Endothelial cell (in vitro differentiated cells): Measurements from ENCODE around the gene SLC9A1. TPM values are rescaled to one million over a fixed set of nuclear protein-coding genes. Genes with fewer than 3 reads are reported as not detected.

Source experiments
- DNase-seq: peaks from one replicate; pipeline ENCODE4 v3.0.0; 2021; ENCODE audit warnings: low spot score
- H3K27ac Mint-ChIP-seq: one replicate; pipeline ENCODE4 v1.8.0; 2021; ENCODE audit warnings: mixed read lengths, inconsistent platforms; ENCODE audit not compliant: unreplicated experiment
- H3K27me3 Mint-ChIP-seq: one replicate; pipeline ENCODE4 v1.8.0; 2021; ENCODE audit warnings: mild to moderate bottlenecking, moderate library complexity, mixed read lengths, inconsistent platforms; ENCODE audit not compliant: unreplicated experiment
- H3K36me3 Mint-ChIP-seq: one replicate; pipeline ENCODE4 v1.8.0; 2021; ENCODE audit warnings: mild to moderate bottlenecking, low read depth, mixed read lengths, inconsistent platforms; ENCODE audit not compliant: unreplicated experiment
- H3K4me1 Mint-ChIP-seq: one replicate; pipeline ENCODE4 v1.8.0; 2021; ENCODE audit warnings: mild to moderate bottlenecking, mixed read lengths, inconsistent platforms; ENCODE audit not compliant: unreplicated experiment
- H3K4me3 Mint-ChIP-seq: one replicate; pipeline ENCODE4 v1.8.0; 2021; ENCODE audit warnings: mild to moderate bottlenecking, mixed read lengths, inconsistent platforms; ENCODE audit not compliant: unreplicated experiment
- H3K9me3 Mint-ChIP-seq: one replicate; pipeline ENCODE4 v1.8.0; 2021; ENCODE audit warnings: mixed read lengths, inconsistent platforms; ENCODE audit not compliant: unreplicated experiment
- total RNA-seq: library from RNA; stranded (reverse); fragmentation: NEBNext Ultra II Directional; extraction: Animal tissue kit (Norgen Biotek cat#: 25700); gene quantifications from one replicate; pipeline ENCODE4 v1.2.1, GENCODE V29; 2021; ENCODE audit not compliant: unreplicated experiment
- TF ChIP-seq, protein P1 (sequence below): fragments of 200-600 bp; sonication (generic); IDR thresholded peaks from one replicate; pipeline ENCODE4 v1.5.0; 2021; ENCODE audit warnings: antibody characterized with exemption; ENCODE audit not compliant: unreplicated experiment

The SLC9A1 gene
- total RNA-seq, 1 donor from 2014 or later = 96.2 TPM

DNA sequence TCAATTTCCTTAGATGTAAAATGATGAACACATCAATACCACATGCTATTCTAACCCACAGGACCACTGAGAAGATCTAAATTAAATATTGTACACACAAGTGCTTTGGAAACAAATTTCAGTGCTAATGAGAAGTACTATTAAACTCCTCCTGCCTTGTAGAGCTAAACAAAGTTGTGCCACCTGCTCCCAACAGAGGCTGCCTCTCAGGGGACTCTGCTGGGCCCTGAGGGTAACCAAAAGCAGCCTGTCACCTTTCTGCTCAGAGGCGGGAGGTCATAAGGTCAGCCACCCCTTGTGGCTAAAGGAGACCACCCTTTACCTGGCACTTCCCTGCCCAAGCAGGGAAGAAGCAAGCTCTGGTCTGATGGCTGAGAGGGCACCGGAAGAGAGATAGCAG is 6.3 kb downstream of the SLC9A1 start:
- DNase-seq = no peak
- peak overlapping the region; percentile 4 for H3K4me3 Mint-ChIP-seq
- H3K4me1 Mint-ChIP-seq = peaks cover 55% of the 10 kb centered on the region
- TF ChIP-seq, protein P1, sequence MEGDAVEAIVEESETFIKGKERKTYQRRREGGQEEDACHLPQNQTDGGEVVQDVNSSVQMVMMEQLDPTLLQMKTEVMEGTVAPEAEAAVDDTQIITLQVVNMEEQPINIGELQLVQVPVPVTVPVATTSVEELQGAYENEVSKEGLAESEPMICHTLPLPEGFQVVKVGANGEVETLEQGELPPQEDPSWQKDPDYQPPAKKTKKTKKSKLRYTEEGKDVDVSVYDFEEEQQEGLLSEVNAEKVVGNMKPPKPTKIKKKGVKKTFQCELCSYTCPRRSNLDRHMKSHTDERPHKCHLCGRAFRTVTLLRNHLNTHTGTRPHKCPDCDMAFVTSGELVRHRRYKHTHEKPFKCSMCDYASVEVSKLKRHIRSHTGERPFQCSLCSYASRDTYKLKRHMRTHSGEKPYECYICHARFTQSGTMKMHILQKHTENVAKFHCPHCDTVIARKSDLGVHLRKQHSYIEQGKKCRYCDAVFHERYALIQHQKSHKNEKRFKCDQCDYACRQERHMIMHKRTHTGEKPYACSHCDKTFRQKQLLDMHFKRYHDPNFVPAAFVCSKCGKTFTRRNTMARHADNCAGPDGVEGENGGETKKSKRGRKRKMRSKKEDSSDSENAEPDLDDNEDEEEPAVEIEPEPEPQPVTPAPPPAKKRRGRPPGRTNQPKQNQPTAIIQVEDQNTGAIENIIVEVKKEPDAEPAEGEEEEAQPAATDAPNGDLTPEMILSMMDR = no peak
- peaks cover 2% of the 10 kb centered on the region for H3K27me3 Mint-ChIP-seq
- peaks cover 29% of the 10 kb centered on the region for H3K36me3 Mint-ChIP-seq
- H3K9me3 Mint-ChIP-seq = no peaks in the 10 kb centered on the region
- H3K27ac Mint-ChIP-seq = no peak overlapping the region

GRCh38 chr1:27147842-27148518 is 6.9 kb downstream of the SLC9A1 start:
- DNase-seq = no peak
- peaks cover 31% of the 10 kb centered on the region for H3K36me3 Mint-ChIP-seq
- no peak overlapping the region for H3K27ac Mint-ChIP-seq
- H3K27me3 Mint-ChIP-seq = peaks cover 3% of the 10 kb centered on the region
- TF ChIP-seq, protein P1 = no peak
- peak overlapping the region; percentile 4 for H3K4me3 Mint-ChIP-seq
- no peaks in the 10 kb centered on the region for H3K9me3 Mint-ChIP-seq
- peaks cover 54% of the 10 kb centered on the region for H3K4me1 Mint-ChIP-seq

DNA sequence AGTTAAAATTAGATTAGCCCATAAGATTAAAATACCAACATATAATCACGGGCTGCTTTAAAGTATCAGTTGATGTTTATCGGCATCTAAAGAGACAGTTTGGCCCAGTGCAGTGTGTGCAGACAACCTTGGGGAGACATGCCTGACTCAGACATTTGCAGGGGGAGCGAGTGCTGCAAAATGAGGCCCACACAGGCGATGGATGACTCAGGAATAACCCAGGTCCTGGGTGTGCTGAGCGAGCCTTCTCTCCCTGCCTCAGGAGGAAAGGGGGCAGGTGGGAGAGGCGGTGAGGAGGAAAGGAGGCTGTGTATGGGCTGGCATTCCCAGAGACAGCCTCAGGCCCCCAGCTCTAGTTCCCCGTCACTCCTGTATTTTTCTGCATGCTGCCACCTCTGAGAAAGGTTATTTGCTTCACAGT is 9.0 kb downstream of the SLC9A1 start:
- peaks cover 47% of the 10 kb centered on the region for H3K4me1 Mint-ChIP-seq
- H3K27me3 Mint-ChIP-seq = peaks cover 5% of the 10 kb centered on the region
- TF ChIP-seq, protein P1 = no peak
- no peak overlapping the region for H3K4me3 Mint-ChIP-seq
- no peak for DNase-seq
- H3K36me3 Mint-ChIP-seq = peaks cover 32% of the 10 kb centered on the region
- no peaks in the 10 kb centered on the region for H3K9me3 Mint-ChIP-seq
- no peak overlapping the region for H3K27ac Mint-ChIP-seq

GRCh38 chr1:27144920-27145661 is 9.8 kb downstream of the SLC9A1 start:
- TF ChIP-seq, protein P1 = no peak
- H3K9me3 Mint-ChIP-seq = no peaks in the 10 kb centered on the region
- H3K4me3 Mint-ChIP-seq = no peak overlapping the region
- no peak overlapping the region for H3K27ac Mint-ChIP-seq
- peaks cover 44% of the 10 kb centered on the region for H3K4me1 Mint-ChIP-seq
- H3K27me3 Mint-ChIP-seq = peaks cover 5% of the 10 kb centered on the region
- DNase-seq = no peak
- peaks cover 30% of the 10 kb centered on the region for H3K36me3 Mint-ChIP-seq
